NCI-H524 (cell line): Measurements from ENCODE around the gene EDN2.
A peak's percentile ranks its signal among the peaks of the same experiment; 100 is the strongest.

Source experiments
- DNase-seq, 2 experiments: peaks; one replicate each; lab custom pipeline; 2025; lab: John Stamatoyannopoulos, UW

The EDN2 gene

GRCh38 chr1:41437011-41437355 lies 47.5 kb downstream of the EDN2 start:
- no peak for DNase-seq

GRCh38 chr1:41436281-41437010 lies 48.0 kb downstream of the EDN2 start:
- DNase-seq = no peak

GRCh38 chr1:41435570-41436178 lies 48.8 kb downstream of the EDN2 start:
- no peak for DNase-seq

GRCh38 chr1:41434748-41435449 lies 49.6 kb downstream of the EDN2 start:
- DNase-seq = no peak

GRCh38 chr1:41434306-41434705 lies 50.2 kb downstream of the EDN2 start:
- DNase-seq = no peak

GRCh38 chr1:41433501-41433900 lies 51.0 kb downstream of the EDN2 start:
- DNase-seq = no peak

- DNase-seq = peak; percentile 35 to 72
These were observed 51.8 kb downstream of the EDN2 start for GRCh38 chr1:41432481-41433280.

- DNase-seq = peak in 1 of 2 experiments; percentile 53
These were observed 52.8 kb downstream of the EDN2 start for GRCh38 chr1:41431490-41432350.

GRCh38 chr1:41430582-41430981 lies 53.9 kb downstream of the EDN2 start:
- DNase-seq = no peak

- DNase-seq = no peak
These were observed 54.4 kb downstream of the EDN2 start for GRCh38 chr1:41430069-41430468.

- DNase-seq = no peak
These were observed 54.8 kb downstream of the EDN2 start for GRCh38 chr1:41429641-41430035.
